NCI-H2196 (cell line): ENCODE results near the gene TCHP.

ENCODE experiments used
- DNase-seq: peaks from one replicate; lab custom pipeline; 2025; ENCODE audit not compliant: unreplicated experiment; lab: John Stamatoyannopoulos, UW

Gene TCHP

DNA sequence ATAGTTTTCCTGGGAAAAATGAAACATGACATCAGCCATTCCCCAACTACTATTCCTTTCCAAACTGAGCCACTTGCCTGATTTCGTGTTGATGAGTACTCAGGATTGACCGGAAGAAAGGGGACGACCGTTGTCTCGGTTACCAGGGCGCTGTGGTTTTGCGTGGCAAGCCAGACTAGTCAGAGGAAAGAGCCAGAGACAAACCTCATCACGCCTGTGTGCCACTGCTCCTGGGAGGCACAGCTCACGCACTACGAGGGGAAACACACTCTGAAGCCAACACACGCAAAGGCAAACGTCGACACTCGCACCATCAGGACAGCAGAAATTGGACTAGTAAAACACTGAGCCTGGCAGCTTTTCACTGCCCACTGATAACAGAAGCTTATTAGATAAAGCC is 61.1 kb downstream of the TCHP start:
- DNase-seq: no peak

DNA sequence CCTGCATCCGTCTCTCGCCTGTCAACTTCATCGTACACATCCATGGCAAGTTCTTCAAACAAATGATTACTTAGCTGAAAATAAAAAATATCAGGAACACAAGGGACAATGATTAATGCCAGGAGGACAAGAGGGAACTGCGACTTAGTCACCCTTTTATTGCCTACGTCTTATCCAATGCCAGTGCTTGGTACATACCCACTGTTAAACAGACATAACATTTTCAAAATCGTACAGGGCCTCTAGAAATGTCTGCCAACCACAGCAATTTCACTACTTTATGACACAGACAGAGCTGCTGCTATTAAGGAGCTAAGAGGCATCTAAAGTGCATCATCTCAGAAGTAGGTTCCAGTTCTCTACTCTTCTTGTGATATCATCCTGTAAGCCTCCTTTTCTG is 61.5 kb downstream of the TCHP start:
- no peak for DNase-seq

DNA sequence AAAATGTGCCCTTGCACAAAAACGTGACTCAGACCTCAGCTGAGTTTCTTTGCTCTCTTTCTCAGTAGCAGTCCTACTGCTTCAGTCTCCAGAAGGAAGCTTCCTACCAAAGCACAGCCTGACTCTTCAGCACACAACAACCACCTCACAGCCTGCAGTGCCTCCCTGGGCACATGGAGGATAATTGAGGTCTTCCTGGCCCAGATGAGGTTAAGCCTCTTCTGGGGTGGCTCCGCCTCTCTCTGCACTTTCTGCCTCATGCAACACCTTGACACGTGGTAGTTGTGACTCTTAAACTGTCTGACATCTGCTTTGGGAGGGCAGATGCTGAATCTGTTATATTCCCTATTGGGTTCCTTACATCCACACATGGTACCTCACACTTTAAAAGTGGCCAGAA is 62.3 kb downstream of the TCHP start:
- no peak for DNase-seq

DNA sequence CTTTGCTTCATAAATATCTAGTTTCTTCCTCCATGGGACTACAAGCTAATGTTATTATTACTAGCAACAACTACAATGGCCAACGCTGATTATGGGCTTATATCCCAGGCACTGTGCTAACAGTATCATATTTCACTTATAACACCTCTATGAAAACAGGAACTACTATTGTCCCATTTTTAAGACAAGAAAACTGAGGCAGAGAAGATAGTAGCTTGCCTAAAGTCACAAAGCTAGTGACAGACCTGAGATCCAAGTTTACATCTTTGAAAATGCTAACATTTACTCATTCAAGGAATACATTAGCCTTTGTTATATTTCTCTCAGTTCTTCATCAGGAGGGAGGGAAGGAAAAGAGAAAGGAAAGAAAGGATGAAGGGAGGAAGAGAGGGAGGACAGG is 63.3 kb downstream of the TCHP start:
- no peak for DNase-seq

DNA sequence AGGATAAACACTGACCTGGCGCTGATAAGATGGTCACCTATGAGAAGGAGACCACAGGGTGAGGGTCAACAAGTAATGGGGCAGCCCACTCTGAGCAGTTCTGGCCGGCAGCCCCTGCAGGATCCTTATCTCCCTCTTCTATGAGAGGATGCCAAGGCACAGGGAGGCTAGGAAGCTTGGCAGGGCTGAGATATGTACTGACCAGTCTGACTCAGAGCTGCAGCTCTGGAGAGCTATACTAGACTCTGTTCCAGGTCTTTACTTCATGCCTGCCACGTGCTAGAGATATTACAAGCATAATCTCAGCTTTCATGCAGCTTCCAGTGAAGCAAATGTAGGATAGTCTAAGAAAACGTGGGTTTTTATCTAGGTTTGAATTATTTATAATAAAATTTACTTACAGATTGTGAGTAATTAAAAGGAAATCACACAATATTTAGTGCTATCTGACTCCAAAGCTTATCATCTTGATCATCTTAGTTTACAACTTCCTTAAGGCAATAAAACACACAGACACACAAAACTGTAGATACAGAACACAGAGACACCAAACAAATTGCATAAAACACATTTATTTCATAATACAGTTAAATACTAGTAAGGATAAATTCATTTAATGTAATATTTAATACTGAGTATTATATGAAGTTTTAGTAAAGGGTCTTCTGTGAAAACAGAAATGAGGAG is 63.8 kb downstream of the TCHP start:
- peak; percentile 23 for DNase-seq

DNA sequence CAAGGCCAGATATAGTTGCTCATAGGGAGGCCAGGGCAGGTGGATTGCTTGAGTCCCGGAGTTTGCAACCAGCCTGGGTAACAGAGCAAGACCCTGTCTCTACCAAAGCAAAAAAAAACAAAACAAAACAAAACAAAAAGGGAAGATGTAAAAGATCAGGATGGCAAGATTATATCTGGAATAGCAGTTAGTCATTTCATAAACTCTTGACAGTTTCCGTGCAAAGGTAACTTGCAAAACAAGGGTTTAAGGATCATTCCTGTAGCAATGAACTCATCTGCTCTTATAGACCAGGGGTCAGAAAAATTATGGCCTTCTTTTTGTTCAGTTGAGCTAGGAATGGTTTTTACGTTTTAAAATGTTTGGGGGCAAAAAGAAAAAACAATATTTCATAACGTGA is 66.5 kb downstream of the TCHP start:
- DNase-seq: no peak

DNA sequence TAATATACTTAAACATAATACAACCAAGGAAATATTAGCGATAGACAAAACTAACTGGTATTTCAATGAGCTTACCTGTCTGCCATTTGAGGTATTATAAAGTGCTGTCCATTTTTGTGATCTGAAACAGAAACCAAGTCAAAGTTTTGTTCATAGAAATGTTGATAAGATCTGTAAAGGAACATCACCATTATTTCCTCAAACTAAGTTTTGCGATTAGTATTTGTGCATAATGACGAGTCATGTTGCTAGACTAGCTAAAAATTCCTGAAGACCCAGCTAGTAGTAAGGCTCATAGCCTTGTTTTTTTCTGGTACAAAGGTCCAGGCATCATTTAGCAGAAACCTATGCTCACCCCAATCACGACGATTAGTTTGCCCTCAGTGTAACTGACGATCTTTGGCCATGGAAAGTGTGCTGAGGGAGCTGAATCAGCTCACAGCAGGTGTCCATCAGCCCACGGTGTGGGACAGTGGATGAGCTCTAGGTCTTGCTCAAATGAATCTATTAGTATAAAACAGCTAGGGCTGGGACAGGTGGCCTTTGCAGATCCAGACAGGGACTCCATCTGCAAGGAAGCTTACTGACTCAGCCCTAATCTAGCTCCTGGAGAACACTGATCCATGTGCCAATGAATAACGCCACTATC is 67.4 kb downstream of the TCHP start:
- DNase-seq: no peak
